H9 (cell line): ENCODE data around the gene GSTM1. TPM values are rescaled to one million over a fixed set of nuclear protein-coding genes. Genes with fewer than 3 reads are reported as not detected.
"Not testable (repeated sequence)": the region's sequence is repeated elsewhere in the genome, so short reads cannot be mapped to it uniquely, and the experiment has no call there.

ENCODE experiments used
- DNase-seq: peaks from one replicate; pipeline ENCODE4 v3.0.0-alpha.2; 2017
- H2AFZ ChIP-seq: one replicate; pipeline ENCODE4 v1.6.1; 2013; ENCODE audit warnings: mild to moderate bottlenecking, low read length, control low read depth, moderate library complexity
- H2AK5ac ChIP-seq: 2 replicates; pipeline ENCODE4 v1.6.1; 2013; ENCODE audit warnings: low read length, control low read depth, mixed read lengths; ENCODE audit not compliant: insufficient read length
- H2BK120ac ChIP-seq: one replicate; pipeline ENCODE4 v1.6.1; 2013; ENCODE audit warnings: low read depth, mild to moderate bottlenecking, low read length, control low read depth, inconsistent platforms; ENCODE audit not compliant: poor library complexity, severe bottlenecking
- H2BK12ac ChIP-seq: 2 replicates; pipeline ENCODE4 v1.6.1; 2013; ENCODE audit warnings: low read length, control low read depth, mixed read lengths, low read depth; ENCODE audit not compliant: insufficient read length
- H2BK15ac ChIP-seq: 2 replicates; pipeline ENCODE4 v1.6.1; 2013; ENCODE audit warnings: low read depth, low read length, control low read depth
- H2BK20ac ChIP-seq: one replicate; pipeline ENCODE4 v1.6.1; 2013; ENCODE audit warnings: low read depth, mild to moderate bottlenecking, low read length, control low read depth, inconsistent platforms; ENCODE audit not compliant: poor library complexity, severe bottlenecking
- H2BK5ac ChIP-seq: 2 replicates; pipeline ENCODE4 v1.6.1; 2013; ENCODE audit warnings: low read length, control low read depth, mixed read lengths; ENCODE audit not compliant: insufficient read length
- H3K14ac ChIP-seq: 2 replicates; pipeline ENCODE4 v1.6.1; 2013; ENCODE audit warnings: low read length, control low read depth; ENCODE audit not compliant: insufficient read depth
- H3K18ac ChIP-seq: 2 replicates; pipeline ENCODE4 v1.6.1; 2013; ENCODE audit warnings: low read depth, mild to moderate bottlenecking, mixed read lengths, low read length, control low read depth; ENCODE audit not compliant: insufficient read length
- H3K23ac ChIP-seq: 2 replicates; pipeline ENCODE4 v1.6.1; 2013; ENCODE audit warnings: low read length, control low read depth, mixed read lengths, low read depth; ENCODE audit not compliant: insufficient read length
- H3K23me2 ChIP-seq: 2 replicates; pipeline ENCODE4 v1.6.1; 2013; ENCODE audit warnings: low read depth, mild to moderate bottlenecking, mixed read lengths, low read length, control low read depth; ENCODE audit not compliant: insufficient read length, poor library complexity, severe bottlenecking
- H3K27ac ChIP-seq: 2 replicates; pipeline ENCODE4 v1.5.1; 2013; ENCODE audit warnings: low read length, control low read depth, mixed read lengths, low read depth; ENCODE audit not compliant: insufficient read length
- H3K27me3 ChIP-seq: 2 replicates; pipeline ENCODE4 v1.6.1; 2013; ENCODE audit warnings: low read length, control low read depth, inconsistent platforms; ENCODE audit not compliant: insufficient read depth
- H3K4ac ChIP-seq: 2 replicates; pipeline ENCODE4 v1.6.1; 2013; ENCODE audit warnings: low read depth, mild to moderate bottlenecking, control low read depth, inconsistent platforms, low read length, moderate library complexity
- H3K4me1 ChIP-seq: 2 replicates; pipeline ENCODE4 v1.6.1; 2013; ENCODE audit warnings: low read length, control low read depth, inconsistent platforms; ENCODE audit not compliant: insufficient read depth
- H3K4me2 ChIP-seq: 2 replicates; pipeline ENCODE4 v1.6.1; 2013; ENCODE audit warnings: low read length, control low read depth, mixed read lengths; ENCODE audit not compliant: insufficient read length, insufficient read depth
- H3K56ac ChIP-seq: 2 replicates; pipeline ENCODE4 v1.6.1; 2013; ENCODE audit warnings: low read depth, mild to moderate bottlenecking, mixed read lengths, low read length, control low read depth; ENCODE audit not compliant: insufficient read length
- H3K79me1 ChIP-seq: 2 replicates; pipeline ENCODE4 v1.6.1; 2013; ENCODE audit warnings: low read depth, mild to moderate bottlenecking, moderate library complexity, low read length, control low read depth, inconsistent platforms; ENCODE audit not compliant: insufficient read depth, poor library complexity, severe bottlenecking
- H3K79me2 ChIP-seq: 2 replicates; pipeline ENCODE4 v1.6.1; 2013; ENCODE audit warnings: low read length, control low read depth, inconsistent platforms; ENCODE audit not compliant: insufficient read depth
- H3K9ac ChIP-seq: 2 replicates; pipeline ENCODE4 v1.6.1; 2013; ENCODE audit warnings: low read length, control low read depth, mixed read lengths; ENCODE audit not compliant: insufficient read length; ENCODE audit errors: extremely low read depth
- H3K9me3 ChIP-seq: one replicate; pipeline ENCODE4 v1.6.1; 2013; ENCODE audit warnings: low read depth, low read length, inconsistent platforms; ENCODE audit not compliant: control insufficient read depth
- H3T11ph ChIP-seq: one replicate; pipeline ENCODE4 v1.6.1; 2013; ENCODE audit warnings: mild to moderate bottlenecking, low read length, control low read depth, inconsistent platforms
- H4K20me1 ChIP-seq: one replicate; pipeline ENCODE4 v1.6.1; 2013; ENCODE audit not compliant: control insufficient read depth, insufficient read length, insufficient read depth
- H4K5ac ChIP-seq: 2 replicates; pipeline ENCODE4 v1.6.1; 2013; ENCODE audit warnings: low read depth, mild to moderate bottlenecking, mixed read lengths, low read length, control low read depth; ENCODE audit not compliant: insufficient read length
- H4K8ac ChIP-seq: replicated peaks from 2 replicates; pipeline ENCODE4 v1.6.1; 2013; ENCODE audit warnings: low read length, control low read depth, mixed read lengths, low read depth; ENCODE audit not compliant: insufficient read length
- H4K91ac ChIP-seq: 2 replicates; pipeline ENCODE4 v1.6.1; 2013; ENCODE audit warnings: low read depth, mild to moderate bottlenecking, moderate library complexity, mixed read lengths, low read length, control low read depth; ENCODE audit not compliant: insufficient read length
- H3K27ac Mint-ChIP-seq, 3 experiments: 2 replicates in 2 of 3; 3 replicates in 1 of 3; pipeline ENCODE4 v1.8.0; 2020 to 2021; ENCODE audit warnings: mixed read lengths in 3 of 3, mild to moderate bottlenecking in 1 of 3, moderate library complexity in 1 of 3
- H3K27me3 Mint-ChIP-seq: 2 replicates; pipeline ENCODE4 v1.8.0; 2021; ENCODE audit warnings: low read depth, mild to moderate bottlenecking, moderate library complexity, mixed read lengths
- H3K36me3 Mint-ChIP-seq, 3 experiments: 2 replicates in 2 of 3; 3 replicates in 1 of 3; pipeline ENCODE4 v1.8.0; 2020 to 2021; ENCODE audit warnings: low read depth in 3 of 3, mixed read lengths in 3 of 3; ENCODE audit not compliant: insufficient read depth in 1 of 3
- H3K4me1 Mint-ChIP-seq, 2 experiments: 2 replicates each; pipeline ENCODE4 v1.8.0; 2020; ENCODE audit warnings: mixed read lengths in 2 of 2
- H3K4me3 Mint-ChIP-seq, 2 experiments: 2 replicates in 1 of 2; 3 replicates in 1 of 2; pipeline ENCODE4 v1.8.0; 2020 to 2021; ENCODE audit warnings: mild to moderate bottlenecking in 2 of 2, mixed read lengths in 2 of 2, moderate library complexity in 1 of 2
- H3K9me3 Mint-ChIP-seq, 2 experiments: 2 replicates in 1 of 2; 3 replicates in 1 of 2; pipeline ENCODE4 v1.8.0; 2020; ENCODE audit warnings: mild to moderate bottlenecking in 2 of 2, mixed read lengths in 2 of 2, moderate library complexity in 1 of 2
- WGBS: extraction: QIAGEN DNeasy Blood & Tissue Kit; methylation state at CpG from one replicate; pipeline ENCODE4 v1.1.7; 2013; ENCODE audit warnings: missing lambda C conversion rate, low lambda C conversion rate, mixed read lengths; ENCODE audit not compliant: insufficient read length; ENCODE audit errors: extremely low coverage; 5-methylcytosine and 5-hydroxymethylcytosine counted together
- total RNA-seq: library from RNA; stranded (reverse); gene quantifications from 2 replicates; pipeline ENCODE4 v1.2.1, GENCODE V29; 2021
- TF ChIP-seq, protein P1 (sequence below): fragments of 200-600 bp; sonication (generic); conservative IDR thresholded peaks from 3 replicates; pipeline ENCODE4 v1.8.0; 2021; ENCODE audit warnings: antibody characterized with exemption, mild to moderate bottlenecking

GSTM1 gene
- total RNA-seq, 1 experiment from 2014 or later, result 19.5 TPM

GRCh38 chr1:109677459-109677858, 10.2 kb upstream of the GSTM1 start:
- no peak overlapping the region for H4K8ac ChIP-seq
- TF ChIP-seq, protein P1, sequence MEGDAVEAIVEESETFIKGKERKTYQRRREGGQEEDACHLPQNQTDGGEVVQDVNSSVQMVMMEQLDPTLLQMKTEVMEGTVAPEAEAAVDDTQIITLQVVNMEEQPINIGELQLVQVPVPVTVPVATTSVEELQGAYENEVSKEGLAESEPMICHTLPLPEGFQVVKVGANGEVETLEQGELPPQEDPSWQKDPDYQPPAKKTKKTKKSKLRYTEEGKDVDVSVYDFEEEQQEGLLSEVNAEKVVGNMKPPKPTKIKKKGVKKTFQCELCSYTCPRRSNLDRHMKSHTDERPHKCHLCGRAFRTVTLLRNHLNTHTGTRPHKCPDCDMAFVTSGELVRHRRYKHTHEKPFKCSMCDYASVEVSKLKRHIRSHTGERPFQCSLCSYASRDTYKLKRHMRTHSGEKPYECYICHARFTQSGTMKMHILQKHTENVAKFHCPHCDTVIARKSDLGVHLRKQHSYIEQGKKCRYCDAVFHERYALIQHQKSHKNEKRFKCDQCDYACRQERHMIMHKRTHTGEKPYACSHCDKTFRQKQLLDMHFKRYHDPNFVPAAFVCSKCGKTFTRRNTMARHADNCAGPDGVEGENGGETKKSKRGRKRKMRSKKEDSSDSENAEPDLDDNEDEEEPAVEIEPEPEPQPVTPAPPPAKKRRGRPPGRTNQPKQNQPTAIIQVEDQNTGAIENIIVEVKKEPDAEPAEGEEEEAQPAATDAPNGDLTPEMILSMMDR, result no peak
- H2AK5ac ChIP-seq, result no peak overlapping the region
- H3K79me1 ChIP-seq, result no peaks in the 10 kb centered on the region
- H3T11ph ChIP-seq, result no peak overlapping the region
- H3K27me3 ChIP-seq, result no peaks in the 10 kb centered on the region
- Mint-ChIP-seq H3K4me1 (no peaks in the 10 kb centered on the region), H3K36me3 (no peaks in the 10 kb centered on the region), H3K27ac (no peak overlapping the region), H3K4me3 (no peak overlapping the region), H3K27me3 (0 out of 2 replicates have a peak, but pooled peaks cover 2% of the 10 kb centered on the region), H3K9me3 (no peaks in the 10 kb centered on the region)
- no peaks in the 10 kb centered on the region for H3K9me3 ChIP-seq
- H3K14ac ChIP-seq, result no peak overlapping the region
- no peak overlapping the region for H2BK20ac ChIP-seq
- no peak overlapping the region for H2BK15ac ChIP-seq
- no peak overlapping the region for H2BK5ac ChIP-seq
- no peak overlapping the region for H4K5ac ChIP-seq
- no peak overlapping the region for H3K4me2 ChIP-seq
- no peak overlapping the region for H3K4ac ChIP-seq
- no peak overlapping the region for H2BK12ac ChIP-seq
- no peaks in the 10 kb centered on the region for H4K20me1 ChIP-seq
- no peak overlapping the region for H2AFZ ChIP-seq
- no peak overlapping the region for H2BK120ac ChIP-seq
- no peak overlapping the region for H3K23ac ChIP-seq
- H3K56ac ChIP-seq, result no peak overlapping the region
- H4K91ac ChIP-seq, result no peak overlapping the region
- H3K79me2 ChIP-seq, result no peaks in the 10 kb centered on the region
- no peak overlapping the region for H3K9ac ChIP-seq
- WGBS, result no CpG with 5 or more reads among the region's 3 CpGs
- DNase-seq, result no peak
- H3K4me1 ChIP-seq, result no peaks in the 10 kb centered on the region
- H3K27ac ChIP-seq, result no peak overlapping the region
- no peaks in the 10 kb centered on the region for H3K23me2 ChIP-seq
- no peak overlapping the region for H3K18ac ChIP-seq

DNA sequence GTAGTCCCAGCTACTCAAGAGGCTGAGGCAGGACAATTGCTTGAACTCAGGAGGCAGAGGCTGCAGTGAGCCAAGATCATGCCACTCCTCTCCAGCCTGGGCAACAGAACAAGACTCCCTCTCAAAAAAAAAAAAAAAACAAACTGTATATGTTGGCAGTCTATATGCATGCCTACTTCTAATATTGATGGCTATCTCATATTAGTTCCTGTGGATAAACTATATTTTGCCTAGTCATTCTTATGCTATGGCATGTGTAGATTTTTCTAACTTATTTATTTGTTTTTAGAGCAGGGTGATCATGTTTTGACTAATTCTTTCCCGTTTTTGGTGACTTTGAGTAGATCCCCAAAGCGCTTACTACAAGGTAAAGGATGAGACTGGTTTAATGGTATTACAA, 9.0 kb upstream of the GSTM1 start:
- WGBS, result no CpG with 5 or more reads among the region's 2 CpGs

More for the DNA sequence above, 9.0 kb upstream of the GSTM1 start:
- not testable (repeated sequence) for DNase-seq, H3K4me3 Mint-ChIP-seq, H3K4ac ChIP-seq, H2BK120ac ChIP-seq, H3K79me1 ChIP-seq, H3T11ph ChIP-seq, H4K20me1 ChIP-seq, H3K27ac ChIP-seq, H3K27ac Mint-ChIP-seq, H3K79me2 ChIP-seq, H2AFZ ChIP-seq, H2BK12ac ChIP-seq, H3K4me1 Mint-ChIP-seq, H4K91ac ChIP-seq, H3K18ac ChIP-seq, H3K9me3 ChIP-seq, H3K9me3 Mint-ChIP-seq, H2BK15ac ChIP-seq, H2BK5ac ChIP-seq, H3K9ac ChIP-seq, H2AK5ac ChIP-seq, H3K4me2 ChIP-seq, H2BK20ac ChIP-seq, H4K8ac ChIP-seq, H3K14ac ChIP-seq, H4K5ac ChIP-seq, H3K36me3 Mint-ChIP-seq, H3K4me1 ChIP-seq, H3K23me2 ChIP-seq, H3K27me3 ChIP-seq, H3K23ac ChIP-seq, H3K27me3 Mint-ChIP-seq, H3K56ac ChIP-seq
